H1 (cell line): ENCODE results near the gene EPB41L3. TPM values are rescaled to one million over a fixed set of nuclear protein-coding genes. Genes with fewer than 3 reads are reported as not detected.

Experiments
- CTCF ChIA-PET: fragments of 300-600 bp; sonication (Branson Sonifier 250); formaldehyde crosslinking; loops from one replicate; lab custom pipeline; 2021; ENCODE audit not compliant: partially characterized antibody; lab: Charles Lee
- POLR2A ChIA-PET: fragments of 300-600 bp; sonication (Branson Sonifier 250); formaldehyde crosslinking; loops from one replicate; lab custom pipeline; 2021; ENCODE audit warnings: inconsistent platforms; ENCODE audit not compliant: partially characterized antibody; lab: Charles Lee
- DNase-seq, 2 experiments: peaks; one replicate each; pipeline versions ENCODE4 v3.0.0 to v3.0.0-alpha.2; 2010 to 2022; ENCODE audit warnings: low spot score in 2 of 2, low read depth in 1 of 2, mixed read lengths in 1 of 2
- FAIRE-seq: peaks from 2 replicates; lab custom pipeline; 2011; peaks lifted over from hg19 to GRCh38; lab: Jason Lieb, UNC
- H2AFZ ChIP-seq: 2 replicates; pipeline ENCODE4 v1.8.1; 2012; ENCODE audit warnings: low read length, inconsistent platforms
- H2AK5ac ChIP-seq: 2 replicates; pipeline ENCODE4 v1.6.1; 2013; ENCODE audit warnings: low read depth, low read length
- H2BK120ac ChIP-seq: replicated peaks from 2 replicates; pipeline ENCODE3; 2013; ENCODE audit warnings: low read depth, low read length, inconsistent platforms
- H2BK12ac ChIP-seq: 2 replicates; pipeline ENCODE4 v1.6.1; 2013; ENCODE audit warnings: low read depth, low read length
- H2BK15ac ChIP-seq: 2 replicates; pipeline ENCODE4 v1.6.1; 2013; ENCODE audit warnings: low read length
- H2BK20ac ChIP-seq: 2 replicates; pipeline ENCODE4 v1.6.1; 2013; ENCODE audit warnings: low read length
- H2BK5ac ChIP-seq: 2 replicates; pipeline ENCODE4 v1.6.1; 2013; ENCODE audit warnings: low read depth, low read length
- H3K14ac ChIP-seq: 2 replicates; pipeline ENCODE4 v1.6.1; 2013; ENCODE audit warnings: inconsistent platforms; ENCODE audit not compliant: insufficient read length
- H3K18ac ChIP-seq: 2 replicates; pipeline ENCODE4 v1.6.1; 2013; ENCODE audit warnings: low read length; ENCODE audit errors: extremely low read depth
- H3K23ac ChIP-seq: 2 replicates; pipeline ENCODE4 v1.6.1; 2013; ENCODE audit warnings: inconsistent platforms; ENCODE audit not compliant: insufficient read length
- H3K23me2 ChIP-seq: 2 replicates; pipeline ENCODE4 v1.6.1; 2013; ENCODE audit warnings: low read depth, low read length
- H3K27ac ChIP-seq: 2 replicates; pipeline ENCODE4 v1.6.1; 2011; ENCODE audit warnings: low read depth, low read length, inconsistent platforms
- H3K27me3 ChIP-seq, 4 experiments: replicated peaks in 1 of 4; 1 replicate in 1 of 4; 2 replicates in 3 of 4; pipeline versions ENCODE4 v1.6.1 to v1.8.1; 2011 to 2013; ENCODE audit warnings: low read length in 3 of 4, mild to moderate bottlenecking in 3 of 4, inconsistent platforms in 2 of 4, mixed read lengths in 2 of 4, moderate library complexity in 1 of 4; ENCODE audit not compliant: control insufficient read depth in 3 of 4, insufficient read depth in 3 of 4; ENCODE audit errors: extremely low read depth in 1 of 4
- H3K36me3 ChIP-seq, 4 experiments: 2 replicates each; pipeline versions ENCODE4 v1.6.1 to v1.8.1; 2011 to 2013; ENCODE audit warnings: mild to moderate bottlenecking in 4 of 4, low read length in 3 of 4, moderate library complexity in 2 of 4, control low read depth in 1 of 4, inconsistent platforms in 1 of 4; ENCODE audit not compliant: insufficient read depth in 4 of 4, control insufficient read depth in 2 of 4
- H3K4ac ChIP-seq: replicated peaks from 2 replicates; pipeline ENCODE3; 2013; ENCODE audit warnings: low read length, low read depth, mixed read lengths, inconsistent platforms; ENCODE audit not compliant: insufficient read length
- H3K4me1 ChIP-seq, 4 experiments: replicated peaks in 1 of 4; 1 replicate in 1 of 4; 2 replicates in 3 of 4; pipeline versions ENCODE4 v1.6.1 to v1.8.1; 2011 to 2013; ENCODE audit warnings: low read length in 3 of 4, inconsistent platforms in 2 of 4, mixed read lengths in 1 of 4; ENCODE audit not compliant: insufficient read depth in 4 of 4, control insufficient read depth in 3 of 4
- H3K4me2 ChIP-seq, 2 experiments: 2 replicates each; pipeline versions ENCODE4 v1.6.1 to v1.8.1; 2011 to 2013; ENCODE audit warnings: low read depth in 2 of 2, low read length in 2 of 2, control low read depth in 1 of 2, inconsistent platforms in 1 of 2, mild to moderate bottlenecking in 1 of 2; ENCODE audit not compliant: insufficient read depth in 1 of 2
- H3K4me3 ChIP-seq, 4 experiments: fragments of 200-600, 300-600 bp in 1 of 4; sonication (generic), shearing (Covaris generic), sonication (Bioruptor Twin) in 1 of 4; 2 replicates each; pipeline versions ENCODE4 v1.5.1 to v1.8.1; 2011 to 2016; ENCODE audit warnings: low read length in 4 of 4, low read depth in 3 of 4, control low read depth in 2 of 4, inconsistent platforms in 2 of 4, mild to moderate bottlenecking in 2 of 4, mixed read lengths in 1 of 4, moderate library complexity in 1 of 4; ENCODE audit not compliant: insufficient read depth in 2 of 4; ENCODE audit errors: extremely low read depth in 1 of 4
- H3K56ac ChIP-seq: replicated peaks from 2 replicates; pipeline ENCODE3; 2013; ENCODE audit warnings: low read depth, mild to moderate bottlenecking, mixed read lengths, low read length, inconsistent platforms; ENCODE audit not compliant: insufficient read length
- H3K79me1 ChIP-seq: 2 replicates; pipeline ENCODE4 v1.6.1; 2013; ENCODE audit warnings: low read depth, low read length, control low read depth
- H3K79me2 ChIP-seq, 2 experiments: 2 replicates each; pipeline versions ENCODE4 v1.6.1 to v1.8.1; 2012 to 2013; ENCODE audit warnings: low read length in 2 of 2, mild to moderate bottlenecking in 2 of 2, inconsistent platforms in 1 of 2; ENCODE audit not compliant: insufficient read depth in 2 of 2, control insufficient read depth in 1 of 2
- H3K9ac ChIP-seq, 4 experiments: replicated peaks in 1 of 4; 1 replicate in 1 of 4; 2 replicates in 3 of 4; pipeline versions ENCODE4 v1.6.1 to v1.8.1; 2011 to 2013; ENCODE audit warnings: low read depth in 3 of 4, low read length in 3 of 4, control low read depth in 2 of 4, mild to moderate bottlenecking in 2 of 4, moderate library complexity in 2 of 4, inconsistent platforms in 1 of 4; ENCODE audit errors: extremely low read depth in 1 of 4
- H3K9me3 ChIP-seq, 2 experiments: 2 replicates each; pipeline versions ENCODE4 v1.6.1 to v1.8.1; 2012 to 2013; ENCODE audit warnings: mild to moderate bottlenecking in 2 of 2, moderate library complexity in 2 of 2, control low read depth in 1 of 2, inconsistent platforms in 1 of 2, low read depth in 1 of 2, low read length in 1 of 2, mixed read lengths in 1 of 2; ENCODE audit not compliant: insufficient read depth in 2 of 2
- H4K20me1 ChIP-seq, 2 experiments: replicated peaks in 1 of 2; 2 replicates each; pipeline versions ENCODE3 to v1.8.1; 2011 to 2013; ENCODE audit warnings: inconsistent platforms in 2 of 2, low read length in 2 of 2, mild to moderate bottlenecking in 1 of 2; ENCODE audit not compliant: insufficient read depth in 2 of 2, control insufficient read depth in 1 of 2
- H4K5ac ChIP-seq: 2 replicates; pipeline ENCODE4 v1.6.1; 2013; ENCODE audit warnings: low read length, low read depth, mixed read lengths, inconsistent platforms; ENCODE audit not compliant: insufficient read length
- H4K8ac ChIP-seq: 2 replicates; pipeline ENCODE4 v1.8.0; 2013; ENCODE audit warnings: mild to moderate bottlenecking, moderate library complexity, low read length, inconsistent platforms; ENCODE audit not compliant: insufficient read depth; ENCODE audit errors: extremely low read depth
- H4K91ac ChIP-seq: replicated peaks from 2 replicates; pipeline ENCODE3; 2013; ENCODE audit warnings: low read length, mixed read lengths, inconsistent platforms; ENCODE audit not compliant: insufficient read length
- MAFK ChIP-seq: IDR thresholded peaks from 2 replicates; pipeline ENCODE4 v1.6.1; 2012; ENCODE audit warnings: low read depth, mild to moderate bottlenecking, improper control_type of control experiment, low read length
- ZNF274 ChIP-seq: IDR thresholded peaks from 2 replicates; pipeline ENCODE4 v1.7.0; 2012; ENCODE audit warnings: low read length, borderline replicate concordance; ENCODE audit errors: extremely low read depth
- WGBS, 2 experiments: shearing (Covaris generic) in 1 of 2; methylation state at CpG; one replicate each; pipeline versions ENCODE4 v1.1.6 to v1.1.7; 2013 to 2015; ENCODE audit warnings: low lambda C conversion rate in 2 of 2, mixed read lengths in 2 of 2, inconsistent platforms in 1 of 2, low coverage in 1 of 2, missing lambda C conversion rate in 1 of 2; ENCODE audit not compliant: insufficient replicate concordance in 2 of 2, insufficient coverage in 1 of 2, insufficient read length in 1 of 2; ENCODE audit errors: extremely low coverage in 1 of 2, missing lambda C conversion rate in 1 of 2; 5-methylcytosine and 5-hydroxymethylcytosine counted together
- polyA plus RNA-seq, 7 experiments: library from polyadenylated mRNA; depleted of rRNA in 3 of 7; stranded (reverse) in 5 of 7; unstranded in 2 of 7; fragments of >200 nt in 5 of 7; fragments of 200-250 nt in 2 of 7; gene quantifications; 1 replicate in 5 of 7; 2 replicates in 1 of 7; 4 replicates in 1 of 7; pipeline versions ENCODE4 v1.2.1 to v1.2.3, GENCODE V29; 2011 to 2013; ENCODE audit warnings: missing spikeins in 2 of 7, mixed read lengths in 2 of 7
- total RNA-seq: library from RNA; stranded (reverse); fragmentation: NEBNext Ultra II Directional; extraction: Animal tissue kit (Norgen Biotek cat#: 25700); gene quantifications from 2 replicates; pipeline ENCODE4 v1.2.1, GENCODE V29; 2021

The EPB41L3 gene
- total and polyA plus RNA-seq, 2 of the 8 experiments (the other 6 are each of a cell fraction or from before 2014, with no cell fraction given), result 7.9 to 16.1 TPM

DNA sequence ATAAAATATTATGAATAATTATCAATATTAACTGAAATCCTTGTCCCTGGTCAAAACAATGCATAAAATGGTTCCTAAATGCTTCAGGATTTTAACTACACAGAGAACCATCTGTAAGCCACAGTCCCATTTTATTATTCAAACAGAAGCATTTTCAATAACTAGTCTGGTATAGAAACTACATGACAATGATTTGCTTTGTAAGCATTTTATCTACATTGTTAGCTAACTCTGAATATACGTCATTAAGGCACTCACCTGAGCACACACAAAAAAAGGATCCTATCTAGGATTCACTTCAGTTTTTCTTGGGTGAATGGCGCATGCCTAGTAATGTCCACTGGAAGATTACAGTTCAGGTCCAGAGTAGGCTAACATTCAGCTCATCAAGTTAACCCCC is 22.8 kb downstream of the EPB41L3 start:
- no peaks in the 10 kb centered on the region for H3K23me2 ChIP-seq
- no peak overlapping the region for H2BK5ac ChIP-seq
- H2AFZ ChIP-seq, result no peak overlapping the region
- H4K91ac ChIP-seq, result no peak overlapping the region
- H3K4me1 ChIP-seq, result no peaks in the 10 kb centered on the region
- H3K56ac ChIP-seq, result no peak overlapping the region
- H2BK15ac ChIP-seq, result no peak overlapping the region
- H3K27me3 ChIP-seq, result no peaks in the 10 kb centered on the region
- 100% methylated on average over 2 of the region's 2 CpGs; no CpG with 5 or more reads in 1 of the 2 experiments for WGBS, 2 experiments
- H3K4ac ChIP-seq, result no peak overlapping the region
- ChIA-PET CTCF (no interaction called here), POLR2A (no interaction called here)
- no peak overlapping the region for H3K23ac ChIP-seq
- no peaks in the 10 kb centered on the region for H3K79me1 ChIP-seq
- H2BK120ac ChIP-seq, result no peak overlapping the region
- H4K8ac ChIP-seq, result no peak overlapping the region
- H3K9ac ChIP-seq, result no peak overlapping the region
- H3K4me3 ChIP-seq, result no peak overlapping the region
- DNase-seq, result no peak
- no peak overlapping the region for H3K27ac ChIP-seq
- FAIRE-seq, result no peak
- H3K14ac ChIP-seq, result no peak overlapping the region
- no peaks in the 10 kb centered on the region for H4K20me1 ChIP-seq
- no peaks in the 10 kb centered on the region; a peak in 1 of 8 replicates for H3K36me3 ChIP-seq
- no peak overlapping the region for H2AK5ac ChIP-seq
- no peak overlapping the region for H2BK20ac ChIP-seq
- no peak overlapping the region for H4K5ac ChIP-seq
- H3K18ac ChIP-seq, result no peak overlapping the region
- no peaks in the 10 kb centered on the region for H3K9me3 ChIP-seq
- H2BK12ac ChIP-seq, result no peak overlapping the region
- H3K79me2 ChIP-seq, result no peaks in the 10 kb centered on the region
- TF ChIP-seq ZNF274 (no peak), MAFK (peak; percentile 3; the same call in 1 of the 2 replicates)
- H3K4me2 ChIP-seq, result no peak overlapping the region
